ENCODE results near the gene PCDH18. TPM values are rescaled to one million over a fixed set of nuclear protein-coding genes. Genes with fewer than 3 reads are reported as not detected.
"Not testable (repeated sequence)": the region's sequence is repeated elsewhere in the genome, so short reads cannot be mapped to it uniquely, and the experiment has no call there.

Gene PCDH18
- polyA plus RNA-seq, 1 experiment, result 122 TPM

GRCh38 chr4:137541181-137541580 lies 8.9 kb upstream of the PCDH18 start:
- H3K4me3 ChIP-seq (ENCODE audit: low read depth, low read length), result no peak overlapping the region
- H3K36me3 ChIP-seq (ENCODE audit: control insufficient read depth, insufficient read depth, low read length), result no peaks in the 10 kb centered on the region
- no peak for TF ChIP-seq CTCF (IDR thresholded peaks at IDR 0.05; ENCODE audit: insufficient read depth, low read depth, low read length)
- no peaks in the 10 kb centered on the region for H3K27me3 ChIP-seq (ENCODE audit: control insufficient read depth, insufficient read depth, low read length)
- DNase-seq (ENCODE audit: low read depth), result no peak
- CTCF ChIA-PET, result interaction anchor here (1.3 to 1.7 kb wide), 2 partner anchors 10 to 90 kb away, joined by 3 to 6 read pairs; no protein-coding TSS in a partner anchor
- POLR2A ChIA-PET, result interaction anchor here (1.0 kb wide), 1 partner anchor 9 kb away, joined by 4 read pairs; the partner anchor contains the start of gene PCDH18

GRCh38 chr4:137540356-137540755 lies 8.1 kb upstream of the PCDH18 start:
- H3K27me3 ChIP-seq (ENCODE audit: control insufficient read depth, insufficient read depth, low read length), result no peaks in the 10 kb centered on the region
- no peaks in the 10 kb centered on the region for H3K36me3 ChIP-seq (ENCODE audit: control insufficient read depth, insufficient read depth, low read length)
- H3K4me3 ChIP-seq (ENCODE audit: low read depth, low read length), result no peak overlapping the region
- POLR2A ChIA-PET, result no interaction called here
- no peak for TF ChIP-seq CTCF (IDR thresholded peaks at IDR 0.05; ENCODE audit: insufficient read depth, low read depth, low read length)
- no peak for DNase-seq (ENCODE audit: low read depth)
- CTCF ChIA-PET, result interaction anchor here (1.3 to 1.7 kb wide), 2 partner anchors 9 to 91 kb away, joined by 3 to 6 read pairs; no protein-coding TSS in a partner anchor

- CTCF ChIA-PET, result no interaction called here
- Histone ChIP-seq H3K4me3 (ENCODE audit: low read depth, low read length) (no peak overlapping the region), H3K27me3 (ENCODE audit: control insufficient read depth, insufficient read depth, low read length) (no peaks in the 10 kb centered on the region), H3K36me3 (ENCODE audit: control insufficient read depth, insufficient read depth, low read length) (no peaks in the 10 kb centered on the region)
- no peak for DNase-seq (ENCODE audit: low read depth)
- POLR2A ChIA-PET, result no interaction called here
- TF ChIP-seq CTCF (IDR thresholded peaks at IDR 0.05; ENCODE audit: insufficient read depth, low read depth, low read length), result no peak
Measured at GRCh38 chr4:137538526-137538925, 6.2 kb upstream of the PCDH18 start.

- CTCF ChIA-PET; DNase-seq (ENCODE audit: low read depth); POLR2A ChIA-PET; H3K27me3 ChIP-seq (ENCODE audit: control insufficient read depth, insufficient read depth, low read length); H3K36me3 ChIP-seq (ENCODE audit: control insufficient read depth, insufficient read depth, low read length); H3K4me3 ChIP-seq (ENCODE audit: low read depth, low read length): not testable (repeated sequence)
Measured at GRCh38 chr4:137537807-137538206, 5.5 kb upstream of the PCDH18 start.

- CTCF ChIA-PET, result no interaction called here
- H3K4me3 ChIP-seq (ENCODE audit: low read depth, low read length), result no peak overlapping the region
- no peak for DNase-seq (ENCODE audit: low read depth)
- no peaks in the 10 kb centered on the region for H3K36me3 ChIP-seq (ENCODE audit: control insufficient read depth, insufficient read depth, low read length)
- TF ChIP-seq CTCF (IDR thresholded peaks at IDR 0.05; ENCODE audit: insufficient read depth, low read depth, low read length), result no peak
- POLR2A ChIA-PET, result no interaction called here
- H3K27me3 ChIP-seq (ENCODE audit: control insufficient read depth, insufficient read depth, low read length), result no peaks in the 10 kb centered on the region
Measured at GRCh38 chr4:137536789-137537561, 4.7 kb upstream of the PCDH18 start.

GRCh38 chr4:137535718-137536117 lies 3.4 kb upstream of the PCDH18 start:
- no peaks in the 10 kb centered on the region for H3K27me3 ChIP-seq (ENCODE audit: control insufficient read depth, insufficient read depth, low read length)
- CTCF ChIA-PET, result no interaction called here

More at GRCh38 chr4:137535718-137536117, 3.4 kb upstream of the PCDH18 start:
- Histone ChIP-seq H3K36me3 (ENCODE audit: control insufficient read depth, insufficient read depth, low read length) (no peaks in the 10 kb centered on the region), H3K4me3 (ENCODE audit: low read depth, low read length) (no peak overlapping the region)
- POLR2A ChIA-PET, result no interaction called here
- TF ChIP-seq CTCF (IDR thresholded peaks at IDR 0.05; ENCODE audit: insufficient read depth, low read depth, low read length), result no peak
- DNase-seq (ENCODE audit: low read depth), result no peak
